ENCODE results near the gene SLC12A8. TPM values are rescaled to one million over a fixed set of nuclear protein-coding genes. Genes with fewer than 3 reads are reported as not detected.

Gene SLC12A8
- total and polyA plus RNA-seq, 2 donors (not counting 1 experiment from before 2014, with no cell fraction given): 0.57 to 1.1 TPM

- H3K4me1 ChIP-seq (ENCODE audit: control insufficient read depth in 2 of 2, insufficient read depth in 2 of 2, low read length in 2 of 2): peaks cover 15 to 22% of the 10 kb centered on the region in 2 donors
- no peak for TF ChIP-seq CTCF (IDR thresholded peaks at IDR 0.05)
- TF ChIP-seq EZH2 (IDR thresholded peaks at IDR 0.05; ENCODE audit: borderline replicate concordance, insufficient read depth, low read depth, low read length, poor library complexity, severe bottlenecking): no peak
- H3K4me3 ChIP-seq (ENCODE audit: control extremely low read depth in 1 of 5, extremely low read depth in 1 of 5, insufficient read depth in 1 of 5, low read depth in 2 of 5, low read length in 4 of 5): no peak overlapping the region
- H3K27ac ChIP-seq (ENCODE audit: low read length in 2 of 2): no peak overlapping the region
- no peaks in the 10 kb centered on the region for H3K9me3 ChIP-seq (ENCODE audit: control extremely low read depth in 1 of 3, control insufficient read depth in 2 of 3, insufficient read depth in 1 of 3, low read length in 2 of 3)
- Mint-ChIP-seq H3K27me3 (no peaks in the 10 kb centered on the region), H3K4me3 (no peak overlapping the region), H3K4me1 (peaks cover 16% of the 10 kb centered on the region), H3K27ac (no peak overlapping the region), H3K9me3 (ENCODE audit: insufficient read depth) (no peaks in the 10 kb centered on the region)
- no peaks in the 10 kb centered on the region for H3K79me2 ChIP-seq (ENCODE audit: control insufficient read depth, insufficient read depth, low read length)
- ChIA-PET CTCF (no interaction called here), POLR2A (no interaction called here)
- ATAC-seq (ENCODE audit: low read depth): no peak
- 93% methylated on average over 9 of the region's 9 CpGs for WGBS (ENCODE audit: insufficient coverage)
- no peak overlapping the region for H3K9ac ChIP-seq (ENCODE audit: low read length)
- no peak for DNase-seq
- H3K36me3 ChIP-seq (replicated peaks in 1 of 2; ENCODE audit: control extremely low read depth in 1 of 2, control insufficient read depth in 1 of 2, extremely low read depth in 1 of 2, insufficient read depth in 2 of 2, low read length in 1 of 2): no peaks in the 10 kb centered on the region
- no peak overlapping the region for H3K4me2 ChIP-seq (replicated peaks; ENCODE audit: low read depth, low read length, poor library complexity, severe bottlenecking)
- no peaks in the 10 kb centered on the region for H3K27me3 ChIP-seq (replicated peaks in 1 of 4; ENCODE audit: control extremely low read depth in 1 of 4, control insufficient read depth in 3 of 4, insufficient read depth in 4 of 4, low read length in 3 of 4)
- no peak overlapping the region for H2AFZ ChIP-seq (ENCODE audit: insufficient read depth, low read depth, low read length, poor library complexity, severe bottlenecking)
- no peaks in the 10 kb centered on the region for H4K20me1 ChIP-seq (ENCODE audit: control insufficient read depth, insufficient read depth, low read length, poor library complexity, severe bottlenecking)
- intact Hi-C loops (cut with micrococcal nuclease): no loop called here
Measured at GRCh38 chr3:125115640-125116039, 96.9 kb downstream of the SLC12A8 start.

GRCh38 chr3:125112981-125113380 lies 99.6 kb downstream of the SLC12A8 start:
- no peak overlapping the region for H3K27ac Mint-ChIP-seq
- Histone ChIP-seq H3K27me3 (replicated peaks in 1 of 4; ENCODE audit: control extremely low read depth in 1 of 4, control insufficient read depth in 3 of 4, insufficient read depth in 4 of 4, low read length in 3 of 4) (peaks cover 0 to 3% (median 0%) of the 10 kb centered on the region in 4 experiments), H3K4me3 (ENCODE audit: control extremely low read depth in 1 of 5, extremely low read depth in 1 of 5, insufficient read depth in 1 of 5, low read depth in 2 of 5, low read length in 4 of 5) (no peak overlapping the region), H2AFZ (ENCODE audit: insufficient read depth, low read depth, low read length, poor library complexity, severe bottlenecking) (no peak overlapping the region), H3K9me3 (ENCODE audit: control extremely low read depth in 1 of 3, control insufficient read depth in 2 of 3, insufficient read depth in 1 of 3, low read length in 2 of 3) (no peaks in the 10 kb centered on the region), H4K20me1 (ENCODE audit: control insufficient read depth, insufficient read depth, low read length, poor library complexity, severe bottlenecking) (no peaks in the 10 kb centered on the region), H3K4me1 (ENCODE audit: control insufficient read depth in 2 of 2, insufficient read depth in 2 of 2, low read length in 2 of 2) (peaks cover 5 to 25% of the 10 kb centered on the region in 2 donors), H3K9ac (ENCODE audit: low read length) (no peak overlapping the region), H3K4me2 (replicated peaks; ENCODE audit: low read depth, low read length, poor library complexity, severe bottlenecking) (no peak overlapping the region), H3K36me3 (replicated peaks in 1 of 2; ENCODE audit: control extremely low read depth in 1 of 2, control insufficient read depth in 1 of 2, extremely low read depth in 1 of 2, insufficient read depth in 2 of 2, low read length in 1 of 2) (no peaks in the 10 kb centered on the region), H3K27ac (ENCODE audit: low read length in 2 of 2) (no peak overlapping the region), H3K79me2 (ENCODE audit: control insufficient read depth, insufficient read depth, low read length) (no peaks in the 10 kb centered on the region)
- intact Hi-C loops (cut with micrococcal nuclease): no loop called here
- DNase-seq: no peak
- H3K27me3 Mint-ChIP-seq: no peaks in the 10 kb centered on the region
- ChIA-PET CTCF (interaction anchor here (1.7 kb wide), 1 partner anchor 16 kb away, joined by 4 read pairs; no protein-coding TSS in a partner anchor), POLR2A (no interaction called here)
- WGBS (ENCODE audit: insufficient coverage): no CpG with 5 or more reads among the region's 1 CpG
- no peak for ATAC-seq (ENCODE audit: low read depth)
- H3K4me3 Mint-ChIP-seq: no peak overlapping the region
- H3K9me3 Mint-ChIP-seq (ENCODE audit: insufficient read depth): no peaks in the 10 kb centered on the region
- no peak for TF ChIP-seq CTCF (IDR thresholded peaks at IDR 0.05)
- no peak for TF ChIP-seq EZH2 (IDR thresholded peaks at IDR 0.05; ENCODE audit: borderline replicate concordance, insufficient read depth, low read depth, low read length, poor library complexity, severe bottlenecking)
- peaks cover 17% of the 10 kb centered on the region for H3K4me1 Mint-ChIP-seq

All from B cell (primary cell).